ENCODE results near the gene CAPZA2. TPM values are rescaled to one million over a fixed set of nuclear protein-coding genes. Genes with fewer than 3 reads are reported as not detected.

Gene CAPZA2
- polyA plus RNA-seq, 2 of the 4 experiments (the other 2 are of a cell fraction) = 151 to 213 TPM

GRCh38 chr7:116933465-116933864 is 71.1 kb downstream of the CAPZA2 start:
- ATAC-seq (no peak), FAIRE-seq (no peak), DNase-seq (ENCODE audit: low read depth in 1 of 2, low spot score in 1 of 2) (no peak)
- TF ChIP-seq EHF (CRISPR knock-in tag; IDR thresholded peaks at IDR 0.05) = no peak
- TF ChIP-seq POLR2A (IDR thresholded peaks at IDR 0.05; ENCODE audit: low read length) = no peak
- TF ChIP-seq NPAS2 (CRISPR knock-in tag; IDR thresholded peaks at IDR 0.05; ENCODE audit: borderline replicate concordance) = no peak
- no peak for TF ChIP-seq EHMT2 (IDR thresholded peaks at IDR 0.05; ENCODE audit: low read depth)
- no peak for TF ChIP-seq TFCP2L1 (CRISPR knock-in tag; IDR thresholded peaks at IDR 0.05)
- TF ChIP-seq SMC3 (IDR thresholded peaks at IDR 0.05) = no peak
- no peak for TF ChIP-seq FOSB (CRISPR knock-in tag; IDR thresholded peaks at IDR 0.05)
- TF ChIP-seq, protein P1, sequence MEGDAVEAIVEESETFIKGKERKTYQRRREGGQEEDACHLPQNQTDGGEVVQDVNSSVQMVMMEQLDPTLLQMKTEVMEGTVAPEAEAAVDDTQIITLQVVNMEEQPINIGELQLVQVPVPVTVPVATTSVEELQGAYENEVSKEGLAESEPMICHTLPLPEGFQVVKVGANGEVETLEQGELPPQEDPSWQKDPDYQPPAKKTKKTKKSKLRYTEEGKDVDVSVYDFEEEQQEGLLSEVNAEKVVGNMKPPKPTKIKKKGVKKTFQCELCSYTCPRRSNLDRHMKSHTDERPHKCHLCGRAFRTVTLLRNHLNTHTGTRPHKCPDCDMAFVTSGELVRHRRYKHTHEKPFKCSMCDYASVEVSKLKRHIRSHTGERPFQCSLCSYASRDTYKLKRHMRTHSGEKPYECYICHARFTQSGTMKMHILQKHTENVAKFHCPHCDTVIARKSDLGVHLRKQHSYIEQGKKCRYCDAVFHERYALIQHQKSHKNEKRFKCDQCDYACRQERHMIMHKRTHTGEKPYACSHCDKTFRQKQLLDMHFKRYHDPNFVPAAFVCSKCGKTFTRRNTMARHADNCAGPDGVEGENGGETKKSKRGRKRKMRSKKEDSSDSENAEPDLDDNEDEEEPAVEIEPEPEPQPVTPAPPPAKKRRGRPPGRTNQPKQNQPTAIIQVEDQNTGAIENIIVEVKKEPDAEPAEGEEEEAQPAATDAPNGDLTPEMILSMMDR (IDR thresholded peaks at IDR 0.05) = no peak
- no peak for TF ChIP-seq BCL3 (IDR thresholded peaks at IDR 0.05)
- TF ChIP-seq CBX2 (IDR thresholded peaks at IDR 0.05; ENCODE audit: borderline replicate concordance, low read depth) = no peak
- no peak for TF ChIP-seq HOXB13 (CRISPR knock-in tag; IDR thresholded peaks at IDR 0.05; ENCODE audit: low read depth)
- TF ChIP-seq RCOR1 (IDR thresholded peaks at IDR 0.05; ENCODE audit: low read depth, low read length) = no peak
- no peak for TF ChIP-seq JUNB (IDR thresholded peaks at IDR 0.05)
- TF ChIP-seq, protein P2, sequence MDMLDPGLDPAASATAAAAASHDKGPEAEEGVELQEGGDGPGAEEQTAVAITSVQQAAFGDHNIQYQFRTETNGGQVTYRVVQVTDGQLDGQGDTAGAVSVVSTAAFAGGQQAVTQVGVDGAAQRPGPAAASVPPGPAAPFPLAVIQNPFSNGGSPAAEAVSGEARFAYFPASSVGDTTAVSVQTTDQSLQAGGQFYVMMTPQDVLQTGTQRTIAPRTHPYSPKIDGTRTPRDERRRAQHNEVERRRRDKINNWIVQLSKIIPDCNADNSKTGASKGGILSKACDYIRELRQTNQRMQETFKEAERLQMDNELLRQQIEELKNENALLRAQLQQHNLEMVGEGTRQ (IDR thresholded peaks at IDR 0.05) = no peak
- TF ChIP-seq GATA3 (IDR thresholded peaks at IDR 0.05; ENCODE audit: borderline replicate concordance) = no peak
- TF ChIP-seq CBX8 (IDR thresholded peaks at IDR 0.05) = no peak
- Histone ChIP-seq H3K4me3 (no peak overlapping the region), H3K4me1 (peaks cover 5% of the 10 kb centered on the region; the same call in 1 of the 3 replicates), H3K27ac (no peak overlapping the region), H3K4me2 (no peak overlapping the region), H3K9me3 (no peaks in the 10 kb centered on the region)
- ChIA-PET CTCF (interaction anchor here (0.6 to 4.4 kb wide), 6 partner anchors 9 to 206 kb away, joined by 3 to 24 read pairs (median 4); no protein-coding TSS in a partner anchor), POLR2A (no interaction called here)
- 82% methylated on average over 3 of the region's 3 CpGs for WGBS (ENCODE audit: missing lambda C conversion rate)

- DNase-seq (ENCODE audit: low read depth in 1 of 2, low spot score in 1 of 2) (no peak), ATAC-seq (no peak), FAIRE-seq (no peak)
- no peak overlapping the region for H3K4me2 ChIP-seq
- peaks cover 5% of the 10 kb centered on the region; the same call in 1 of the 3 replicates for H3K4me1 ChIP-seq
- H3K9me3 ChIP-seq = no peaks in the 10 kb centered on the region
- no peak overlapping the region for H3K27ac ChIP-seq
- 68% methylated on average over 2 of the region's 2 CpGs for WGBS (ENCODE audit: missing lambda C conversion rate)
- ChIA-PET CTCF (interaction anchor here (0.9 to 1.6 kb wide), 3 partner anchors 10 to 183 kb away, joined by 3 to 4 read pairs (median 4); no protein-coding TSS in a partner anchor), POLR2A (no interaction called here)
- H3K4me3 ChIP-seq = no peak overlapping the region
- TF ChIP-seq SREBF2 (IDR thresholded peaks at IDR 0.05) = no peak
- no peak for TF ChIP-seq KDM5A (IDR thresholded peaks at IDR 0.05)
- TF ChIP-seq ZC3H11A (IDR thresholded peaks at IDR 0.05) = no peak
- TF ChIP-seq CBX8 (IDR thresholded peaks at IDR 0.05) = no peak
- TF ChIP-seq HMGXB4 (CRISPR knock-in tag; IDR thresholded peaks at IDR 0.05; ENCODE audit: borderline replicate concordance) = no peak
- TF ChIP-seq REST (IDR thresholded peaks at IDR 0.05) = no peak
- no peak for TF ChIP-seq FOXS1 (CRISPR knock-in tag; IDR thresholded peaks at IDR 0.05)
- TF ChIP-seq BCL3 (IDR thresholded peaks at IDR 0.05) = no peak
- TF ChIP-seq TFCP2L1 (CRISPR knock-in tag; IDR thresholded peaks at IDR 0.05) = no peak
- no peak for TF ChIP-seq CEBPB (IDR thresholded peaks at IDR 0.05)
- no peak for TF ChIP-seq PHF8 (IDR thresholded peaks at IDR 0.05; ENCODE audit: borderline replicate concordance, low read depth)
- TF ChIP-seq, protein P1 (IDR thresholded peaks at IDR 0.05) = no peak
- no peak for TF ChIP-seq NFE2L2 (conservative IDR thresholded peaks at IDR 0.05; ENCODE audit: low read length)
Observed at GRCh38 chr7:116934580-116934979, 72.2 kb downstream of the CAPZA2 start.

All from A549 (cell line).